ENCODE results near the gene CNTNAP5.

The CNTNAP5 gene

GRCh38 chr2:124065636-124066035 lies 40.5 kb downstream of the CNTNAP5 start:
- DNase-seq = no peak

- DNase-seq = no peak
Observed at GRCh38 chr2:124066776-124067175, 41.7 kb downstream of the CNTNAP5 start.

DNA sequence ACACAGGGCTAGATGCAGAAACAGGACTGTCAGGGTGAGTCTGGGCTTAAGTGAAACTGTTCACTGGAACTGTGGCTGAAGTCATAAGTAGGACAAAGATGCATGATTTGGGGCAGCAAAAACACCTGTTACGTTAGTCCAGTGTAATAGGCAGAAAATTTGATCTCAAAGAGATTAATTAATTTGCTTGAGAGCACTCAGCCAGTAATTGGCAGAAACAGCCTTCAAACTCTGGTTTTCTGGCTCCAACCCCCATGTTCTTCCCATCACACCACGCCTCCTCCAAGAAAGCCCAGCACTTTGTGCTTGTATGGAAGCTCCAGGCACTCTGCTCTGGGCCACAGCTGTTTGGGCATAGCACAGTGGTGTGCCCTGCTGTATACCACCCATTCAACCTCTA lies 54.0 kb downstream of the CNTNAP5 start:
- no peak for DNase-seq

- DNase-seq = no peak
Observed at GRCh38 chr2:124080281-124081153, 55.4 kb downstream of the CNTNAP5 start.

DNA sequence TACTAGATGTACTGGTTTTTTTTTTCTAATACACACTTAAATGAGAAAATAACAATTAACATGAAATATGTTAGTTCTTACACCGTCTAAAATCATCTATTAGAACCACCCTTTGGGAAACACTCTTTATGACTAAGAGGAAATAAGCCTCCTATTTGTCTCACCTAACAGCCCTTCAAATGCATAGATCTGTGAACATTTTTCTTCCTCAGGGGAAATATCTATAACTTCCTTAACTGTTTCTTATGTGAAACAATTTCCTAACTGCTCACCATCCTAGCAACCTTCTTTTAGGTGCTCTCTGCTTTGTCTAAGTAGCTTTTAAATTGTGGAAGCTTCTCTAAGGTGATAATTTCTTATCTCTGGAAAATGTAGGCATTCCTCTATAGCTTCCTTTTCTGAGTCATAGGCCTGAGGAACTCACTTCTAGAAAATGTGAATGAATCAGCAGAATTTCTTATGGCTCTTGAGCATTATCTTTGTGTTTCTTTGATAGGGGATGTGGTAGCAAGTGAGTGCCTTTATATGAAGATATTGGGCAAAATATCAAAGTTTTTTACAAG lies 56.1 kb downstream of the CNTNAP5 start:
- DNase-seq = no peak

- DNase-seq = no peak
Observed at GRCh38 chr2:124088616-124089015, 63.5 kb downstream of the CNTNAP5 start.

GRCh38 chr2:124091721-124092120 lies 66.6 kb downstream of the CNTNAP5 start:
- DNase-seq = no peak

GRCh38 chr2:124092651-124093050 lies 67.6 kb downstream of the CNTNAP5 start:
- DNase-seq = no peak

GRCh38 chr2:124104914-124105313 lies 79.8 kb downstream of the CNTNAP5 start:
- no peak for DNase-seq

GRCh38 chr2:124112206-124112605 lies 87.1 kb downstream of the CNTNAP5 start:
- DNase-seq = no peak

DNA sequence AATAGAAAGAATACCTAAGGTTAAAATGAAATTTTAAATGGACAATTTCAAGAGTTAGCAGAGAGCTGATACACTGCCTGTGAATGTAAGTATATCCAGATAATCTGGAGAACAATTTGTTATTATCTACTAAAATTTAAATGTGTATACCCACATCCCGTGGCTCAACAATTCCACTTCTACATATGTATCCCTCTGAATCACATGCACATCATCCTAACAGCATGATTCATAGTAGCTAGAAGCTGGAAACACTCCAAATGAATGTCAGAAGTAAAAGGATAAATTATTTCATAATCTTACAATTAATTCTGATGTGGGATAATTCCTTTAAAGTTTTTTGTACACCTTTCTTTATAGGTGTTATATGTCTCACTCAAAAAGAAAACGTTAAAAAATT lies 87.9 kb downstream of the CNTNAP5 start:
- DNase-seq = no peak

- no peak for DNase-seq
Observed at GRCh38 chr2:124120246-124120645, 95.2 kb downstream of the CNTNAP5 start.

- DNase-seq = no peak
Observed at GRCh38 chr2:124121106-124121505, 96.0 kb downstream of the CNTNAP5 start.

GRCh38 chr2:124121760-124122275 lies 96.7 kb downstream of the CNTNAP5 start:
- DNase-seq = no peak

DNA sequence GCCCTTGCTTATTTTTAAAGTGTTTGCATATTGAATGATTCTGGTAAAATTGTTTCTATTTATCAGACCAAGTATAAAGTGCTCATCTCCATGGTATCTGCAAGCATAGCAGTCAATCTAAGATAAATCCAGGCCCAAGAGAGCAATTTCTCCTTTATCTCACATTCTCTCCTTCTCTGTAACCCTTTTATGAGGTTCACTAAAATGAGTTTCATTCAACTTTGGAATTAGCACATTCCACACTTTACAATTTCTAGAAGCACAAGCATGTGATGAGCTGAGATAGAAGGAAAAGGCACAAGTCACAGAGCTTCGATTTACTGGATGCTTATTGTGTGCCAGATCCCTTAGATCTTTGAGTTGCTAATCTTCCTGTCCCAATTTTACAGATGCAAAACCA lies 97.3 kb downstream of the CNTNAP5 start:
- no peak for DNase-seq

DNA sequence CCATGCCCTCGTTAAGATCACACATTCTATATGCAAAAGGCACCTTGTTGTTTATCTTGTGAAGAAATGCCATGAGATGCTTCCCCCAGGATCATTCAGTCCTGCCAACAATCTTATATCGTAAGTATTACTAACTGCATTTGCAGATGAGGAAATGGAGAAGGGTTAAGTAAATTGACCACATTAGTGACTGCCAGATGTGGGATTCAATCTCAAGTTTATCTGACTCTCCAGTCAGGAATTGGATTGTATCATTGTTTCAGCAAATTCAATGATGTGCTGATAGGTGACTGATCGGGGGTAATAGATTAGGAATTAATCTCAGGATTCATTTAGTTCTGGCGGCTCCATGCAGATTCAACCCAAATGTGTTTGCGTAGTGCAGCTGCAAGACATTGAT lies 106.2 kb downstream of the CNTNAP5 start:
- DNase-seq = no peak

GRCh38 chr2:124136110-124136509 lies 111.0 kb downstream of the CNTNAP5 start:
- DNase-seq = no peak

GRCh38 chr2:124138076-124138475 lies 113.0 kb downstream of the CNTNAP5 start:
- DNase-seq = no peak

GRCh38 chr2:124145982-124146381 lies 120.9 kb downstream of the CNTNAP5 start:
- no peak for DNase-seq

- DNase-seq = no peak
Observed at GRCh38 chr2:124147552-124147951, 122.5 kb downstream of the CNTNAP5 start.

DNA sequence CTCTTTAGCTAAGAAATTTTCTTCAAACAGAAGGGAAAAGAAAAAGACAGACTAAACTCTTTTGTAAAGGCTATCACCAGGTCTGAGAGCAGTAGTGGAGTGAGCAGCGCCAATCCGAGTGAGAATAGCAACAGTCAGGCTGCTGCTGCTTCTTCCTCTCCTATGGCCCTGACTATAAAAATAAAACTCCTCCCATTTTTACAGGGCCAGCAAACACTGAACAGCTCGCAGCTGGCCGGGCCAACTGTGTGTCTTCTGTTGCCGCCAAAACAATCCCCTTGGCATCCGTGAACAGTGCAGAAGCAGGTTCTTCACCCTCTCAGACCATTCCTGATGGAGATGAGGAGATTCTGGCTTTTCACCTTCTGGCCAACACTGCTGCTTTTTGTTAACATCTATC lies 124.5 kb downstream of the CNTNAP5 start:
- no peak for DNase-seq

GRCh38 chr2:124151691-124152090 lies 126.6 kb downstream of the CNTNAP5 start:
- no peak for DNase-seq

GRCh38 chr2:124153713-124154112 lies 128.6 kb downstream of the CNTNAP5 start:
- DNase-seq = no peak

DNA sequence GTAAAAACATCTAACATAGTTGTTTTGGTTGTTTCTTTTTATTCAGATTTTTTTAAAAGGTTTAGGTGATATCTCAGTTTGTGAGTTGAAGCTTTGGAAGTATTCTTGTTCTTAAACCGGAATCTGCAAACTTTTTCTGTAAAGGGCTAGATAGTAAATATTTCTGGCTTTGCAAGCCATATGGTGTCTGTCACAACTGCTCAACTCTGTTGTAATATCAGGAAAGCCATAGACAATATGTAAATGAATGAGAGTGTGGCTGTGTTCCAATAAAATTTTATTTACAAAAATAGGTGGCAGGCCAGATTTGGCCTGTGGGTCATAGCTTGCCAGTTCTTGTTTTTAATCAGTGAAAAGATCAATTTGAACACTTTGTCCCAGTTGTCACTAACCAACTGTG lies 134.1 kb downstream of the CNTNAP5 start:
- DNase-seq = no peak

All from NCI-H1694 treated with DMSO at 0.1 percent for 48 hours (cell line).